Loucy (cell line): ENCODE results near the gene RNF168.
"Not testable (repeated sequence)": the region's sequence is repeated elsewhere in the genome, so short reads cannot be mapped to it uniquely, and the experiment has no call there.

Experiments
- H2AFZ ChIP-seq: fragments of 200-600 bp; sonication (generic); 2 replicates; pipeline ENCODE4 v1.6.0; 2016; ENCODE audit warnings: antibody characterized with exemption, mild to moderate bottlenecking, low read length, moderate library complexity
- H3F3A ChIP-seq: fragments of 200-600 bp; 2 replicates; pipeline ENCODE4 v1.6.0; 2016; ENCODE audit warnings: antibody characterized with exemption, low read depth, mild to moderate bottlenecking
- H3K27me3 ChIP-seq: fragments of 200-600 bp; sonication (generic); 2 replicates; pipeline ENCODE4 v1.6.1; 2014; ENCODE audit warnings: low read length, mild to moderate bottlenecking; ENCODE audit not compliant: insufficient read depth, poor library complexity, severe bottlenecking
- H3K36me3 ChIP-seq: fragments of 200-600 bp; sonication (generic); 2 replicates; pipeline ENCODE4 v1.6.1; 2016; ENCODE audit warnings: low read length; ENCODE audit not compliant: insufficient read depth
- H3K4me1 ChIP-seq: fragments of 200-600 bp; sonication (generic); 2 replicates; pipeline ENCODE4 v1.5.1; 2014; ENCODE audit warnings: low read length, mild to moderate bottlenecking; ENCODE audit not compliant: insufficient read depth, poor library complexity, severe bottlenecking
- H3K4me2 ChIP-seq: fragments of 200-600 bp; sonication (generic); 2 replicates; pipeline ENCODE4 v1.6.0; 2014; ENCODE audit warnings: antibody characterized with exemption, low read length, low read depth, mild to moderate bottlenecking; ENCODE audit not compliant: poor library complexity, severe bottlenecking
- H3K4me3 ChIP-seq: fragments of 200-600 bp; sonication (generic); 2 replicates; pipeline ENCODE4 v1.5.1; 2014; ENCODE audit warnings: low read length, mild to moderate bottlenecking, mixed read lengths; ENCODE audit not compliant: poor library complexity, severe bottlenecking
- H3K79me2 ChIP-seq: fragments of 200-600 bp; sonication (generic); 2 replicates; pipeline ENCODE4 v1.6.1; 2014; ENCODE audit warnings: low read length; ENCODE audit not compliant: insufficient read depth
- H3K9ac ChIP-seq: fragments of 200-600 bp; sonication (generic); 2 replicates; pipeline ENCODE4 v1.6.0; 2014; ENCODE audit warnings: mild to moderate bottlenecking, low read depth, low read length, moderate library complexity; ENCODE audit not compliant: poor library complexity, severe bottlenecking
- H3K9me2 ChIP-seq: fragments of 200-600 bp; sonication (generic); replicated peaks from 2 replicates; pipeline ENCODE4 v1.6.1; 2016; ENCODE audit warnings: low read depth, low read length, mixed read lengths
- H3K9me3 ChIP-seq: fragments of 200-600 bp; sonication (generic); 2 replicates; pipeline ENCODE4 v1.6.1; 2014; ENCODE audit warnings: mild to moderate bottlenecking, antibody characterized with exemption, low read length, low read depth; ENCODE audit not compliant: insufficient read depth
- H4K20me1 ChIP-seq: fragments of 200-600 bp; sonication (generic); 2 replicates; pipeline ENCODE4 v1.6.0; 2014; ENCODE audit warnings: antibody characterized with exemption, low read length, mild to moderate bottlenecking; ENCODE audit not compliant: insufficient read depth, poor library complexity, severe bottlenecking
- EZH2phosphoT487 ChIP-seq: fragments of 200-600 bp; IDR thresholded peaks from 2 replicates; pipeline ENCODE4 v1.6.1; 2018; ENCODE audit warnings: antibody characterized with exemption, mild to moderate bottlenecking, moderate library complexity, borderline replicate concordance
- TF ChIP-seq, protein P1 (sequence below): fragments of 200-600 bp; sonication (generic); conservative IDR thresholded peaks from 2 replicates; pipeline ENCODE4 v1.5.1; 2014; ENCODE audit warnings: mild to moderate bottlenecking, antibody characterized with exemption, low read length

The RNF168 gene, protein sequence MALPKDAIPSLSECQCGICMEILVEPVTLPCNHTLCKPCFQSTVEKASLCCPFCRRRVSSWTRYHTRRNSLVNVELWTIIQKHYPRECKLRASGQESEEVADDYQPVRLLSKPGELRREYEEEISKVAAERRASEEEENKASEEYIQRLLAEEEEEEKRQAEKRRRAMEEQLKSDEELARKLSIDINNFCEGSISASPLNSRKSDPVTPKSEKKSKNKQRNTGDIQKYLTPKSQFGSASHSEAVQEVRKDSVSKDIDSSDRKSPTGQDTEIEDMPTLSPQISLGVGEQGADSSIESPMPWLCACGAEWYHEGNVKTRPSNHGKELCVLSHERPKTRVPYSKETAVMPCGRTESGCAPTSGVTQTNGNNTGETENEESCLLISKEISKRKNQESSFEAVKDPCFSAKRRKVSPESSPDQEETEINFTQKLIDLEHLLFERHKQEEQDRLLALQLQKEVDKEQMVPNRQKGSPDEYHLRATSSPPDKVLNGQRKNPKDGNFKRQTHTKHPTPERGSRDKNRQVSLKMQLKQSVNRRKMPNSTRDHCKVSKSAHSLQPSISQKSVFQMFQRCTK

GRCh38 chr3:196503196-196504076 lies at the start of gene RNF168:
Gene RNF168, minus strand, starts transcription at chr3:196503768. Its CDS starts 595 bp downstream, at chr3:196503173.
- H3K4me3 ChIP-seq: peak within 1 kb of the TSS; percentile 88
- H3K9me3 ChIP-seq: peaks cover 13% of the 10 kb centered on the region; the same call in 1 of the 2 replicates
- peaks cover 6% of the 10 kb centered on the region; the same call in 1 of the 2 replicates for H3F3A ChIP-seq
- no peak within 1 kb of the TSS for H2AFZ ChIP-seq
- peaks cover 9% of the 10 kb centered on the region for H3K4me1 ChIP-seq
- TF ChIP-seq, protein P1, sequence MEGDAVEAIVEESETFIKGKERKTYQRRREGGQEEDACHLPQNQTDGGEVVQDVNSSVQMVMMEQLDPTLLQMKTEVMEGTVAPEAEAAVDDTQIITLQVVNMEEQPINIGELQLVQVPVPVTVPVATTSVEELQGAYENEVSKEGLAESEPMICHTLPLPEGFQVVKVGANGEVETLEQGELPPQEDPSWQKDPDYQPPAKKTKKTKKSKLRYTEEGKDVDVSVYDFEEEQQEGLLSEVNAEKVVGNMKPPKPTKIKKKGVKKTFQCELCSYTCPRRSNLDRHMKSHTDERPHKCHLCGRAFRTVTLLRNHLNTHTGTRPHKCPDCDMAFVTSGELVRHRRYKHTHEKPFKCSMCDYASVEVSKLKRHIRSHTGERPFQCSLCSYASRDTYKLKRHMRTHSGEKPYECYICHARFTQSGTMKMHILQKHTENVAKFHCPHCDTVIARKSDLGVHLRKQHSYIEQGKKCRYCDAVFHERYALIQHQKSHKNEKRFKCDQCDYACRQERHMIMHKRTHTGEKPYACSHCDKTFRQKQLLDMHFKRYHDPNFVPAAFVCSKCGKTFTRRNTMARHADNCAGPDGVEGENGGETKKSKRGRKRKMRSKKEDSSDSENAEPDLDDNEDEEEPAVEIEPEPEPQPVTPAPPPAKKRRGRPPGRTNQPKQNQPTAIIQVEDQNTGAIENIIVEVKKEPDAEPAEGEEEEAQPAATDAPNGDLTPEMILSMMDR: no peak
- no peak for TF ChIP-seq EZH2phosphoT487
- peaks cover 36% of the 10 kb centered on the region for H3K36me3 ChIP-seq
- H3K9ac ChIP-seq: peak within 1 kb of the TSS; percentile 99
- H4K20me1 ChIP-seq: peaks cover 47% of the 10 kb centered on the region
- H3K79me2 ChIP-seq: peaks cover 82% of the 10 kb centered on the region
- no peaks in the 10 kb centered on the region for H3K9me2 ChIP-seq
- peaks cover 45% of the 10 kb centered on the region for H3K27me3 ChIP-seq
- peak within 1 kb of the TSS; percentile 95 for H3K4me2 ChIP-seq

GRCh38 chr3:196552253-196552652 lies 48.7 kb upstream of the RNF168 start:
- Histone ChIP-seq H4K20me1 (no peaks in the 10 kb centered on the region), H3K9me3 (peaks cover 14% of the 10 kb centered on the region; the same call in 1 of the 2 replicates), H3K27me3 (no peaks in the 10 kb centered on the region), H3K4me3 (no peak overlapping the region), H3K36me3 (no peaks in the 10 kb centered on the region), H3K9ac (no peak overlapping the region), H3K79me2 (no peaks in the 10 kb centered on the region), H2AFZ (no peak overlapping the region), H3K4me2 (no peak overlapping the region), H3F3A (no peaks in the 10 kb centered on the region), H3K4me1 (no peaks in the 10 kb centered on the region), H3K9me2 (no peaks in the 10 kb centered on the region)
- TF ChIP-seq, protein P1: no peak
- TF ChIP-seq EZH2phosphoT487: no peak

GRCh38 chr3:196550172-196550571 lies 46.6 kb upstream of the RNF168 start:
- not testable (repeated sequence) for H3K9me2 ChIP-seq

GRCh38 chr3:196549312-196549711 lies 45.7 kb upstream of the RNF168 start:
- H3K4me1 ChIP-seq, H3K36me3 ChIP-seq, H3K9ac ChIP-seq, H2AFZ ChIP-seq, H3K4me3 ChIP-seq, H3F3A ChIP-seq, H4K20me1 ChIP-seq, H3K27me3 ChIP-seq, H3K4me2 ChIP-seq, H3K79me2 ChIP-seq, H3K9me2 ChIP-seq: not testable (repeated sequence)
- H3K9me3 ChIP-seq: peaks cover 14% of the 10 kb centered on the region; the same call in 1 of the 2 replicates

More at GRCh38 chr3:196550172-196550571, 46.6 kb upstream of the RNF168 start:
- H2AFZ ChIP-seq, H3K9ac ChIP-seq, H4K20me1 ChIP-seq, H3K4me2 ChIP-seq, H3F3A ChIP-seq, H3K4me1 ChIP-seq, H3K27me3 ChIP-seq, H3K79me2 ChIP-seq, H3K4me3 ChIP-seq, H3K36me3 ChIP-seq: not testable (repeated sequence)
- H3K9me3 ChIP-seq: peaks cover 14% of the 10 kb centered on the region; the same call in 1 of the 2 replicates
